ENCODE results near the gene EEF2KMT. TPM values are rescaled to one million over a fixed set of nuclear protein-coding genes. Genes with fewer than 3 reads are reported as not detected.

Gene EEF2KMT
- total RNA-seq, 4 donors from 2014 or later, result 10.0 to 15.6 (median 13.7) TPM

GRCh38 chr16:5064915-5065314 is 32.7 kb downstream of the EEF2KMT start:
- Histone ChIP-seq H3K36me3 (no peaks in the 10 kb centered on the region), H3K27ac (replicated peaks in 1 of 4) (no peak overlapping the region), H3K9me3 (no peaks in the 10 kb centered on the region), H3K4me1 (no peaks in the 10 kb centered on the region), H3K4me3 (no peak overlapping the region), H3K27me3 (peaks cover 0 to 7% (median 0%) of the 10 kb centered on the region in 4 donors)
- intact Hi-C loops (cut with DNase I), result no loop called here
- DNase-seq (ENCODE audit: extremely low spot score), result no peak
- TF ChIP-seq POLR2A (IDR thresholded peaks at IDR 0.05; ENCODE audit: low read depth) (no peak), EP300 (IDR thresholded peaks at IDR 0.05) (no peak), POLR2AphosphoS5 (IDR thresholded peaks at IDR 0.05) (no peak)
- TF ChIP-seq, protein P1, sequence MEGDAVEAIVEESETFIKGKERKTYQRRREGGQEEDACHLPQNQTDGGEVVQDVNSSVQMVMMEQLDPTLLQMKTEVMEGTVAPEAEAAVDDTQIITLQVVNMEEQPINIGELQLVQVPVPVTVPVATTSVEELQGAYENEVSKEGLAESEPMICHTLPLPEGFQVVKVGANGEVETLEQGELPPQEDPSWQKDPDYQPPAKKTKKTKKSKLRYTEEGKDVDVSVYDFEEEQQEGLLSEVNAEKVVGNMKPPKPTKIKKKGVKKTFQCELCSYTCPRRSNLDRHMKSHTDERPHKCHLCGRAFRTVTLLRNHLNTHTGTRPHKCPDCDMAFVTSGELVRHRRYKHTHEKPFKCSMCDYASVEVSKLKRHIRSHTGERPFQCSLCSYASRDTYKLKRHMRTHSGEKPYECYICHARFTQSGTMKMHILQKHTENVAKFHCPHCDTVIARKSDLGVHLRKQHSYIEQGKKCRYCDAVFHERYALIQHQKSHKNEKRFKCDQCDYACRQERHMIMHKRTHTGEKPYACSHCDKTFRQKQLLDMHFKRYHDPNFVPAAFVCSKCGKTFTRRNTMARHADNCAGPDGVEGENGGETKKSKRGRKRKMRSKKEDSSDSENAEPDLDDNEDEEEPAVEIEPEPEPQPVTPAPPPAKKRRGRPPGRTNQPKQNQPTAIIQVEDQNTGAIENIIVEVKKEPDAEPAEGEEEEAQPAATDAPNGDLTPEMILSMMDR (IDR thresholded peaks at IDR 0.05), result no peak
- WGBS, result 68% methylated on average over 7 of the region's 7 CpGs

DNA sequence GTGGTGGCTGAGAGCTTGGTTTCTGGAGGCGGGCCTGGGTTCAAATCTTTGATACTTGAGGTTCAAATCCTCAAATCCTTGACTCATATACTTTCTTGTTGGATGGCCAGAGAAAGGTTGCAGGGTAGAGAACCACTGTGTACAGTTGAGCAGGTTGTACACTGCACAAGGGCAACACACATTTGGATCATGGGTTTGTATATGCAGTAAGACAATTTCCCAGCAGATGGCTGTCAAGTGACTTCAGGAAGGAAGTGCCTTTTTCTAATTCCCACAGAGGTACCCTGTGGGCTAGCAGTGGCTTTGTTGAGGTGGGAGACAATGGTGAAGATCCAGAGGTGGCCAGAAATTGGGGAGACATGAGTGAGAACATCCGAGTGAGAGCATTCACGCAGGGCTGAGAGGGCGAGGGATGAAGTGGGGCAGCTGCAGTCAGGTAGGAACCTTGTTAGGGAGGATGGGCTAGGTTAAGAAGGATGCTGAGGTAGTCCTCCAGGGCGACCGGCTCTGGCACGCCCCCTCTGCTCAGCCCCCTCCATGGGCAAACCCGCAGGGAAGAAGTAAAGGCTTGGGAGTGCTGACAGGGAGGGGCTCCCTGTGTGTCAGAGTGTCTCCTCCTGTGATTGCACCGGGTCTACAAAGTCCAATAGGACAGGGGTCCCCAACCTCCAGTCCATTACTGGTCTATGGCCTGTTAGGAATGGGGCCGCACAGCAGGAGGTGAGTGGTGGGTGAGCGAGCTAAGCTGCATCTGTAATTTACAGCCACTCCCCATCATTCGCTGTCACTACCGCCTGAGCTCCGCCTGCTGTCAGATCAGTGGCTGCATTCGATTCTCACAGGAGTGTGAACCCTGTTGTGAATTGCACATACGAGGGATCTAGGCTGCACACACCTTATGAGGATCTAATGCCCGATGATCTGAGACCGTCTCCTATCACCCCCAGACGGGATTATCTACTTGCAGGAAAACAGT is 34.5 kb downstream of the EEF2KMT start:
- no peaks in the 10 kb centered on the region for H3K9me3 ChIP-seq
- intact Hi-C loops (cut with DNase I), result no loop called here
- TF ChIP-seq EP300 (IDR thresholded peaks at IDR 0.05) (no peak), POLR2AphosphoS5 (IDR thresholded peaks at IDR 0.05) (no peak)
- WGBS, result 66% methylated on average over 15 of the region's 19 CpGs
- H3K27ac ChIP-seq (replicated peaks in 1 of 4), result no peak overlapping the region
- no peaks in the 10 kb centered on the region for H3K36me3 ChIP-seq
- H3K4me1 ChIP-seq, result no peaks in the 10 kb centered on the region
- H3K27me3 ChIP-seq, result peaks cover 0 to 8% (median 0%) of the 10 kb centered on the region in 4 donors
- DNase-seq (ENCODE audit: extremely low spot score), result peak; percentile 77
- no peak overlapping the region for H3K4me3 ChIP-seq

- H3K27ac ChIP-seq (replicated peaks in 1 of 4), result no peak overlapping the region
- no peak overlapping the region for H3K4me3 ChIP-seq
- no peak for TF ChIP-seq POLR2A (IDR thresholded peaks at IDR 0.05; ENCODE audit: low read depth)
- no peak for TF ChIP-seq EP300 (IDR thresholded peaks at IDR 0.05)
- no peak for TF ChIP-seq POLR2AphosphoS5 (IDR thresholded peaks at IDR 0.05)
- TF ChIP-seq, protein P1 (IDR thresholded peaks at IDR 0.05), result no peak
- H3K9me3 ChIP-seq, result no peaks in the 10 kb centered on the region
- no peaks in the 10 kb centered on the region for H3K36me3 ChIP-seq
- intact Hi-C loops (cut with DNase I), result no loop called here
- H3K27me3 ChIP-seq, result peaks cover 0 to 8% (median 0%) of the 10 kb centered on the region in 4 donors
- 89% methylated on average over 7 of the region's 11 CpGs for WGBS
- DNase-seq (ENCODE audit: extremely low spot score), result no peak
- no peaks in the 10 kb centered on the region for H3K4me1 ChIP-seq
Observed at GRCh38 chr16:5062051-5062450, 35.5 kb downstream of the EEF2KMT start.

DNA sequence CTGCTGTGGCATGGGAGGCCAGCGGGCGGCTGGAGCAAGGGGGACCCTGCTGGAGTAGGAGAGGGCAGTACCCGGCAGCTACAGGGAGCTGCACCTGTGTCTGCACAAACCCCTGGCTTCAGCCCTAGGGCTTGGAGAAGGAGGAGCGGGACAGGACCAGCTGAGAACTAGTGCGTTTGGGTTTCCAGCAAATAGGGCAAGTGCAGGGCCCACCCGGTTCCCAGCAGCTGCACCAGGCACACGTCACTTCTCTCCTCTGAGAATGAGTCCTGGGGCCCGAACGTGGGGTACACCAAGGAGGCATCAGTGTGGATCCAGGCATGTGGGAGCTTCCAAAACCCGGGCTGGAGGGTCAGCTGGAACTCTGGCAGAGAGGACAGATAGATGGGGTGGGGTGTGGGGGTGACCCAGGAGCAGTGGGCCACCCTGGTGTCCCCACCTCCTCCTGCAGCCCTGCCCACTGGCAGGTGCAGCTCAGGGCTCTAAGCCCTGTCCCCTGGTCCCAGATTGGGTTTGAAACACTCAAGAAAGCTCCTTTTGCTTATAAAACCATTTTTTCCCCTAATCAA is 37.4 kb downstream of the EEF2KMT start:
- no peak overlapping the region for H3K4me3 ChIP-seq
- no peak for DNase-seq (ENCODE audit: extremely low spot score)
- intact Hi-C loops (cut with DNase I), result no loop called here
- no peaks in the 10 kb centered on the region for H3K9me3 ChIP-seq
- 60% methylated on average over 6 of the region's 10 CpGs for WGBS
- no peaks in the 10 kb centered on the region for H3K36me3 ChIP-seq
- H3K27me3 ChIP-seq, result peaks cover 0 to 13% (median 2%) of the 10 kb centered on the region in 4 donors
- TF ChIP-seq POLR2A (IDR thresholded peaks at IDR 0.05; ENCODE audit: low read depth), result no peak
- TF ChIP-seq EP300 (IDR thresholded peaks at IDR 0.05), result no peak
- TF ChIP-seq, protein P1 (IDR thresholded peaks at IDR 0.05), result no peak
- TF ChIP-seq POLR2AphosphoS5 (IDR thresholded peaks at IDR 0.05), result no peak
- no peaks in the 10 kb centered on the region for H3K4me1 ChIP-seq
- no peak overlapping the region for H3K27ac ChIP-seq (replicated peaks in 1 of 4)

DNA sequence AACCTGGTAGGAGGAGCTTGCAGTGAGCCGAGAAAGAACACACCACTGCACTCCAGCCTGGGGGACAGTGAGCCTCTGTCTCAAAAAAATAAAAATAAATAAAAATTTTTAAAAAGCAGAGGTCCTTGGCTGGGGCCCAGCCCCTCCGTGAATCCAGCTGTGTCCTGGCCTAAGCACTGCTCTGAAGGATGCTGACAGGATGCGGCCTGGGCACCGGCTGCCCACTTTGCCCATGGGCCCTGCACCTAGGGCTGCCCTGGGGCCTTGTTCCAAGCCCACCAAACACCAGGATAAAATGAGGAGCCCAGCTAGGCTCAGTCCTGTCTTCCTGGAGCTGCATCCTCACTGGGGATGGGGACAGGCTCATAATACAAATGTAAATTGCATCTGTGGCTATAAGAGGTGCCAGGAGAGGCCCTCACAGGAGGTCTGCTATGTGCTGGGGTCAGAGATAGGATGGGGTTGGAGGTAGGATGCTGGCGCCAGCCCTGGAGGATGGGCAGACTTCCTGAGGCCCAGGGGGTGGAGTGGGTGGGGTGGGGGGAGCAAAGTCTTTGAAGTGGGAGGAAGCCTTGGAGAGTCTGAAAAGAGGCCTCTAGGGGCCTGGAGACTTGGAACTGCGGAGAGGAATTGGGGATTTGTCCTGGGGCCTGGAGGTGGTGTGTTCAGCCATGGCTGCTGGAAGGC is 38.1 kb downstream of the EEF2KMT start:
- Histone ChIP-seq H3K27ac (replicated peaks in 1 of 4) (no peak overlapping the region), H3K4me3 (no peak overlapping the region), H3K4me1 (no peaks in the 10 kb centered on the region), H3K36me3 (peaks cover 0 to 4% (median 0%) of the 10 kb centered on the region in 4 donors), H3K27me3 (peaks cover 0 to 13% (median 2%) of the 10 kb centered on the region in 4 donors), H3K9me3 (no peaks in the 10 kb centered on the region)
- WGBS, result 68% methylated on average over 6 of the region's 6 CpGs
- no peak for DNase-seq (ENCODE audit: extremely low spot score)
- intact Hi-C loops (cut with DNase I), result no loop called here
- TF ChIP-seq POLR2AphosphoS5 (IDR thresholded peaks at IDR 0.05) (no peak), EP300 (IDR thresholded peaks at IDR 0.05) (no peak), POLR2A (IDR thresholded peaks at IDR 0.05; ENCODE audit: low read depth) (no peak)
- TF ChIP-seq, protein P1 (IDR thresholded peaks at IDR 0.05), result no peak
